OCI-LY1 (cell line): ENCODE results near the gene MVB12B.

Experiments used
- EZH2 ChIP-seq: fragments of 200-600 bp; sonication (generic), shearing (Covaris generic); IDR thresholded peaks from 2 replicates; pipeline ENCODE4 v1.8.0; 2017; ENCODE audit warnings: borderline replicate concordance, mixed run types, mild to moderate bottlenecking, antibody characterized with exemption, low read length, moderate library complexity, mixed read lengths
- TF ChIP-seq, protein P1 (sequence below): fragments of 200-600 bp; sonication (generic), shearing (Covaris generic); IDR thresholded peaks from 2 replicates; pipeline ENCODE4 v1.5.1; 2017; ENCODE audit warnings: mild to moderate bottlenecking, antibody characterized with exemption, low read length, moderate library complexity, mixed read lengths

DNA sequence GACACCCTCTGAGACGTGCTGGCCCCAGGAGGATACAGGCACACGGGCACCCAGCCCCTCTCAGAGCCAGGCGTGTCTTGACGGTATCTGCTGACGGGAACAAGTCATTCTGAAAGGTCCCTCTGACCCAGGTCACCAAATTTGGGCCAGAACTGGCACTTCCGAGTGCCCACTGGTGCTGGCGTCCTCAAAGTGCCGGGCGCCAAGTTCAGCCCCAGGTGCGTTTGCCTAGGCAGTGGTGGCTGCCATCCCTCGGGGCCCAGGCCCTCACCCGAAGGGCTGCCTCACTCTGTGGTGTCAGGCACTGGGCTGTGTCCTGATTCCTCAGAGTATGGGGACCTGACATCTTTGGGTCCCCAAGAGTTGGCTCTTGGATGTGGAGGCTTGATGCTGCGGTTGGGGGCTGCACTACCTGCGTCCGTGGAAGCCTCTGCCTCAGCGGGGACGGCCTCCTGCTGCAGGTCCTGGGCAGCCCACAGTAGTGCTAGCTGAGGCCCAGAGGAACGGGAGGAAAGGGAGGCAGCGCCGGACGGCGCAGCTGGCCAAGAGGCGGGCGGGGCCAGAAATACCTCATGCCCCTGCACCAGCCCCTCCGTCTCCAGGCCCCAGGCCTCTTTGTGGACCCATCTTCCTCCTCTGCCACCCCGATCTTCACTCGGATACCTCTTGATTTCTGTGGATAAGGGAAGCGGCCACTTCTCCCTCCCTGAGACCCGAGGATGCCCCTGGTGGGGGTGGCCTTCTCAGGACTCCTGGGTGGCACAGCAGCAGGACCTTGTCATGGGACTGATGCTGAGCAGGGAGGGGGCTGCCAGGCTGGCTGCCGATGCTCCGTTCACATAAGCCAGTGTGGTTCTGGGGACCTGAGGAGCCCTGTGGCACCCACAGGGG, 177.7 kb downstream of the MVB12B start:
- TF ChIP-seq, protein P1, sequence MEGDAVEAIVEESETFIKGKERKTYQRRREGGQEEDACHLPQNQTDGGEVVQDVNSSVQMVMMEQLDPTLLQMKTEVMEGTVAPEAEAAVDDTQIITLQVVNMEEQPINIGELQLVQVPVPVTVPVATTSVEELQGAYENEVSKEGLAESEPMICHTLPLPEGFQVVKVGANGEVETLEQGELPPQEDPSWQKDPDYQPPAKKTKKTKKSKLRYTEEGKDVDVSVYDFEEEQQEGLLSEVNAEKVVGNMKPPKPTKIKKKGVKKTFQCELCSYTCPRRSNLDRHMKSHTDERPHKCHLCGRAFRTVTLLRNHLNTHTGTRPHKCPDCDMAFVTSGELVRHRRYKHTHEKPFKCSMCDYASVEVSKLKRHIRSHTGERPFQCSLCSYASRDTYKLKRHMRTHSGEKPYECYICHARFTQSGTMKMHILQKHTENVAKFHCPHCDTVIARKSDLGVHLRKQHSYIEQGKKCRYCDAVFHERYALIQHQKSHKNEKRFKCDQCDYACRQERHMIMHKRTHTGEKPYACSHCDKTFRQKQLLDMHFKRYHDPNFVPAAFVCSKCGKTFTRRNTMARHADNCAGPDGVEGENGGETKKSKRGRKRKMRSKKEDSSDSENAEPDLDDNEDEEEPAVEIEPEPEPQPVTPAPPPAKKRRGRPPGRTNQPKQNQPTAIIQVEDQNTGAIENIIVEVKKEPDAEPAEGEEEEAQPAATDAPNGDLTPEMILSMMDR: no peak
- TF ChIP-seq EZH2: no peak
